CD14-positive monocyte (primary cell): ENCODE data around the gene LYPD6. TPM values are rescaled to one million over a fixed set of nuclear protein-coding genes. Genes with fewer than 3 reads are reported as not detected.

Source experiments
- DNase-seq, 3 donors: peaks; one replicate each; pipeline ENCODE4 v3.0.0-alpha.2; 2011 to 2022
- H2AFZ ChIP-seq: 2 replicates; pipeline ENCODE4 v1.6.0; 2012; ENCODE audit warnings: mild to moderate bottlenecking, low read depth, low read length, inconsistent platforms; ENCODE audit not compliant: insufficient read depth, poor library complexity, severe bottlenecking
- H3K27ac ChIP-seq, 2 donors: 1 replicate in 1 of 2; 2 replicates in 1 of 2; pipeline ENCODE4 v1.5.1; 2012 to 2013; ENCODE audit warnings: low read length in 2 of 2, control low read depth in 1 of 2, inconsistent platforms in 1 of 2, low read depth in 1 of 2, mild to moderate bottlenecking in 1 of 2
- H3K27me3 ChIP-seq, 2 donors: one replicate each; pipeline versions ENCODE4 v1.6.0 to v1.6.1; 2011 to 2013; ENCODE audit warnings: low read length in 2 of 2; ENCODE audit not compliant: control insufficient read depth in 2 of 2, insufficient read depth in 2 of 2
- H3K36me3 ChIP-seq, 2 donors: replicated peaks in 1 of 2; 1 replicate in 1 of 2; 2 replicates in 1 of 2; pipeline versions ENCODE4 v1.5.1 to v1.6.1; 2012 to 2013; ENCODE audit warnings: low read length in 2 of 2, control low read depth in 1 of 2, inconsistent platforms in 1 of 2, mild to moderate bottlenecking in 1 of 2; ENCODE audit not compliant: insufficient read depth in 2 of 2, control insufficient read depth in 1 of 2
- H3K4me1 ChIP-seq, 2 donors: 1 replicate in 1 of 2; 2 replicates in 1 of 2; pipeline versions ENCODE4 v1.5.1 to v1.6.1; 2012 to 2013; ENCODE audit warnings: low read length in 2 of 2, control low read depth in 1 of 2, inconsistent platforms in 1 of 2, mild to moderate bottlenecking in 1 of 2, moderate library complexity in 1 of 2; ENCODE audit not compliant: insufficient read depth in 2 of 2, control insufficient read depth in 1 of 2
- H3K4me2 ChIP-seq: replicated peaks from 2 replicates; pipeline ENCODE3; 2012; ENCODE audit warnings: low read length, moderate library complexity, mild to moderate bottlenecking; ENCODE audit not compliant: poor library complexity, severe bottlenecking; ENCODE audit errors: extremely low read depth
- H3K4me3 ChIP-seq, 3 experiments: fragments of 200-600 bp in 1 of 3; sonication (generic) in 1 of 3; replicated peaks in 1 of 3; 1 replicate in 2 of 3; 2 replicates in 1 of 3; pipeline ENCODE4 v1.5.1; 2011 to 2013; ENCODE audit warnings: low read length in 3 of 3, mild to moderate bottlenecking in 3 of 3, control low read depth in 2 of 3, low read depth in 2 of 3, inconsistent platforms in 1 of 3, moderate library complexity in 1 of 3
- H3K79me2 ChIP-seq: 2 replicates; pipeline ENCODE4 v1.6.0; 2012; ENCODE audit warnings: mild to moderate bottlenecking, control low read depth, inconsistent platforms, low read length, moderate library complexity; ENCODE audit not compliant: insufficient read depth
- H3K9ac ChIP-seq: 2 replicates; pipeline ENCODE4 v1.6.0; 2017; ENCODE audit warnings: low read length, mild to moderate bottlenecking; ENCODE audit not compliant: insufficient read depth, poor library complexity, severe bottlenecking
- H3K9me3 ChIP-seq, 2 donors: replicated peaks in 1 of 2; 1 replicate in 1 of 2; 2 replicates in 1 of 2; pipeline versions ENCODE4 v1.5.1 to v1.6.1; 2012 to 2013; ENCODE audit warnings: low read length in 2 of 2, control low read depth in 1 of 2; ENCODE audit not compliant: control insufficient read depth in 1 of 2, insufficient read depth in 1 of 2
- H4K20me1 ChIP-seq: 2 replicates; pipeline ENCODE4 v1.6.0; 2012; ENCODE audit warnings: mild to moderate bottlenecking, low read length, control low read depth, moderate library complexity; ENCODE audit not compliant: insufficient read depth
- H3K27ac Mint-ChIP-seq, 7 donors: one replicate each; pipeline ENCODE4 v1.8.0; 2020; ENCODE audit warnings: mild to moderate bottlenecking in 7 of 7, mixed read lengths in 7 of 7, moderate library complexity in 6 of 7, inconsistent platforms in 2 of 7
- H3K27me3 Mint-ChIP-seq, 3 donors: one replicate each; pipeline ENCODE4 v1.8.0; 2021 to 2022; ENCODE audit warnings: low read depth in 3 of 3, mild to moderate bottlenecking in 3 of 3, mixed read lengths in 3 of 3, moderate library complexity in 3 of 3, inconsistent platforms in 1 of 3
- H3K36me3 Mint-ChIP-seq, 2 donors: one replicate each; pipeline ENCODE4 v1.8.0; 2020; ENCODE audit warnings: mixed read lengths in 2 of 2, inconsistent platforms in 1 of 2, mild to moderate bottlenecking in 1 of 2
- H3K4me1 Mint-ChIP-seq: one replicate; pipeline ENCODE4 v1.8.0; 2020; ENCODE audit warnings: mild to moderate bottlenecking, mixed read lengths
- H3K4me3 Mint-ChIP-seq, 2 donors: one replicate each; pipeline ENCODE4 v1.8.0; 2020; ENCODE audit warnings: mild to moderate bottlenecking in 2 of 2, mixed read lengths in 2 of 2, moderate library complexity in 1 of 2
- H3K9me3 Mint-ChIP-seq, 7 donors: one replicate each; pipeline ENCODE4 v1.8.0; 2020 to 2022; ENCODE audit warnings: mixed read lengths in 7 of 7, mild to moderate bottlenecking in 6 of 7, moderate library complexity in 6 of 7, inconsistent platforms in 2 of 7
- WGBS: methylation state at CpG from one replicate; pipeline ENCODE4 v1.1.5; 2013; ENCODE audit warnings: missing lambda C conversion rate; ENCODE audit not compliant: insufficient coverage; 5-methylcytosine and 5-hydroxymethylcytosine counted together
- intact Hi-C, 2 donors: fragments of 100-400 bp; cut with micrococcal nuclease; formaldehyde crosslinking; loops; one replicate each; pipeline versions ENCODE4 v1.15.0 to v1.15.1; 2023
- polyA plus RNA-seq, 3 donors: library from polyadenylated mRNA; depleted of rRNA in 1 of 3; unstranded in 2 of 3; stranded (reverse) in 1 of 3; fragments of 300-500 nt in 2 of 3; fragments of >200 nt in 1 of 3; fragmentation: Illumina TruSeq in 2 of 3; gene quantifications; 1 replicate in 2 of 3; 2 replicates in 1 of 3; pipeline ENCODE4 v1.2.3, GENCODE V29; 2012 to 2021
- TF ChIP-seq, protein P1 (sequence below): fragments of 200-600 bp; IDR thresholded peaks from one replicate; pipeline ENCODE4 v1.8.0; 2022; ENCODE audit warnings: antibody characterized with exemption, mild to moderate bottlenecking

LYPD6 gene
- polyA plus RNA-seq, 3 donors = not detected

- WGBS = 36% methylated on average over 3 of the region's 5 CpGs
- Histone ChIP-seq H3K27me3 (no peaks in the 10 kb centered on the region), H4K20me1 (no peaks in the 10 kb centered on the region), H2AFZ (no peak overlapping the region), H3K4me1 (no peaks in the 10 kb centered on the region), H3K27ac (no peak overlapping the region), H3K9me3 (peaks cover 0 to 5% of the 10 kb centered on the region in 2 donors), H3K9ac (no peak overlapping the region), H3K4me3 (no peak overlapping the region), H3K4me2 (no peak overlapping the region), H3K36me3 (no peaks in the 10 kb centered on the region), H3K79me2 (no peaks in the 10 kb centered on the region)
- intact Hi-C loops = no loop called here
- Mint-ChIP-seq H3K27ac (no peak overlapping the region), H3K36me3 (no peaks in the 10 kb centered on the region), H3K4me3 (no peak overlapping the region), H3K9me3 (peaks cover 3 to 17% (median 8%) of the 10 kb centered on the region in 7 donors), H3K4me1 (no peaks in the 10 kb centered on the region), H3K27me3 (peaks cover 0 to 4% (median 3%) of the 10 kb centered on the region in 3 donors)
- TF ChIP-seq, protein P1, sequence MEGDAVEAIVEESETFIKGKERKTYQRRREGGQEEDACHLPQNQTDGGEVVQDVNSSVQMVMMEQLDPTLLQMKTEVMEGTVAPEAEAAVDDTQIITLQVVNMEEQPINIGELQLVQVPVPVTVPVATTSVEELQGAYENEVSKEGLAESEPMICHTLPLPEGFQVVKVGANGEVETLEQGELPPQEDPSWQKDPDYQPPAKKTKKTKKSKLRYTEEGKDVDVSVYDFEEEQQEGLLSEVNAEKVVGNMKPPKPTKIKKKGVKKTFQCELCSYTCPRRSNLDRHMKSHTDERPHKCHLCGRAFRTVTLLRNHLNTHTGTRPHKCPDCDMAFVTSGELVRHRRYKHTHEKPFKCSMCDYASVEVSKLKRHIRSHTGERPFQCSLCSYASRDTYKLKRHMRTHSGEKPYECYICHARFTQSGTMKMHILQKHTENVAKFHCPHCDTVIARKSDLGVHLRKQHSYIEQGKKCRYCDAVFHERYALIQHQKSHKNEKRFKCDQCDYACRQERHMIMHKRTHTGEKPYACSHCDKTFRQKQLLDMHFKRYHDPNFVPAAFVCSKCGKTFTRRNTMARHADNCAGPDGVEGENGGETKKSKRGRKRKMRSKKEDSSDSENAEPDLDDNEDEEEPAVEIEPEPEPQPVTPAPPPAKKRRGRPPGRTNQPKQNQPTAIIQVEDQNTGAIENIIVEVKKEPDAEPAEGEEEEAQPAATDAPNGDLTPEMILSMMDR = no peak
- DNase-seq = no peak
Observed at GRCh38 chr2:149365931-149366583, 35.7 kb downstream of the LYPD6 start.

DNA sequence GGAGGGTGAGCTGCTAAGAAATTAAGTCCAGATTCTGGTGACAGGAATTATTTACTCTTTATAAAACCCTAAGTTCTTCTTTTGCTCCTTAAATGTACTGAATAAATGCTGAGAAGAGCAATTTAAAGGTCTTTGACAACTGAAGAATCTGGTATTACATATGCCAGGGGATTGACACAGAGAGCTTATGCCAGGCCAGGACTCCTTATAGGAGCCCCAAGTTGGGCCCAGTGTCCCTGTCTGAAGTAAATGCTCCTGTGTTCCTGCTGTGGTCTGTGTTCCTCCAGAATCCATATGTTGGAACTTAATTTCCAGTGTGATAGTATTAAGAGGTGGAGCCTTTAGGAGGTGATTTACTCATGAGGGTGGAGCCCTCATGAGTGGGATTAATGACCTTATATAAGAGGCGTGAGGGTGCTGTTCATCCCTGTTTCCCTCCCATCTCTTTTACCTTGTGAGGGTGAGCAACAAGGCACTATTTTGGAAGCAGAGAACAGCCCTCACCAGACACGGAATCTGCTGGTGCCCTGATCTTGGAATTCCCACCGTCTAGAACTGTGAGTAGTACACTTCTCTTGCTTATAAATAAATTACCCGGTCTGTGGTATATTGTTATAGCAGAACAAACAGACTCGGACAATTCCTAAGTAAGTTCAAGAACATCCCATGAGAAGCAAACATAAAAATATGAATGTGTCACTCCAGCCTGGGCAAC, 39.8 kb downstream of the LYPD6 start:
- no CpG with 5 or more reads among the region's 5 CpGs for WGBS
- DNase-seq = no peak
- no peaks in the 10 kb centered on the region for H3K4me1 Mint-ChIP-seq
- no peak overlapping the region for H3K27ac Mint-ChIP-seq
- H3K9me3 Mint-ChIP-seq = peaks cover 3 to 13% (median 5%) of the 10 kb centered on the region in 7 donors
- H3K36me3 Mint-ChIP-seq = no peaks in the 10 kb centered on the region
- H3K27me3 Mint-ChIP-seq = peaks cover 0 to 4% (median 4%) of the 10 kb centered on the region in 3 donors
- Histone ChIP-seq H3K79me2 (no peaks in the 10 kb centered on the region), H3K36me3 (no peaks in the 10 kb centered on the region), H3K27me3 (no peaks in the 10 kb centered on the region), H3K4me2 (no peak overlapping the region), H3K4me1 (no peaks in the 10 kb centered on the region), H3K9ac (no peak overlapping the region), H3K27ac (no peak overlapping the region), H4K20me1 (no peaks in the 10 kb centered on the region), H3K4me3 (no peak overlapping the region), H2AFZ (no peak overlapping the region), H3K9me3 (peaks cover 0 to 5% of the 10 kb centered on the region in 2 donors)
- intact Hi-C loops = no loop called here
- TF ChIP-seq, protein P1 = no peak
- H3K4me3 Mint-ChIP-seq = no peak overlapping the region
